COLO668 (cell line): ENCODE data around the gene THRB.

ENCODE experiments used
- DNase-seq: peaks from one replicate; lab custom pipeline; 2025; ENCODE audit not compliant: unreplicated experiment; lab: John Stamatoyannopoulos, UW

Gene THRB

GRCh38 chr3:24490151-24490550 is 4.5 kb downstream of the THRB start:
- no peak for DNase-seq

- no peak for DNase-seq
These were observed 7.1 kb downstream of the THRB start for GRCh38 chr3:24487325-24488262.

GRCh38 chr3:24485511-24485910 is 9.1 kb downstream of the THRB start:
- DNase-seq: no peak

GRCh38 chr3:24483873-24484272 is 10.8 kb downstream of the THRB start:
- DNase-seq: no peak

GRCh38 chr3:24482096-24482705 is 12.4 kb downstream of the THRB start:
- DNase-seq: no peak

- DNase-seq: no peak
These were observed 13.5 kb downstream of the THRB start for GRCh38 chr3:24481193-24481592.

- no peak for DNase-seq
These were observed 14.2 kb downstream of the THRB start for GRCh38 chr3:24480497-24480896.

GRCh38 chr3:24479816-24480215 is 14.8 kb downstream of the THRB start:
- no peak for DNase-seq

- DNase-seq: no peak
These were observed 17.6 kb downstream of the THRB start for GRCh38 chr3:24476871-24477656.

- no peak for DNase-seq
These were observed 18.7 kb downstream of the THRB start for GRCh38 chr3:24475925-24476324.

- DNase-seq: no peak
These were observed 19.8 kb downstream of the THRB start for GRCh38 chr3:24474862-24475261.

GRCh38 chr3:24472358-24472757 is 22.3 kb downstream of the THRB start:
- no peak for DNase-seq

GRCh38 chr3:24471486-24471885 is 23.2 kb downstream of the THRB start:
- no peak for DNase-seq

GRCh38 chr3:24470277-24470676 is 24.4 kb downstream of the THRB start:
- no peak for DNase-seq

- no peak for DNase-seq
These were observed 30.3 kb downstream of the THRB start for GRCh38 chr3:24464389-24464788.

- DNase-seq: no peak
These were observed 31.9 kb downstream of the THRB start for GRCh38 chr3:24462737-24463136.

GRCh38 chr3:24460974-24461373 is 33.7 kb downstream of the THRB start:
- no peak for DNase-seq

GRCh38 chr3:24457719-24458118 is 36.9 kb downstream of the THRB start:
- no peak for DNase-seq

GRCh38 chr3:24454856-24455255 is 39.8 kb downstream of the THRB start:
- no peak for DNase-seq

GRCh38 chr3:24454393-24454792 is 40.3 kb downstream of the THRB start:
- DNase-seq: no peak

- no peak for DNase-seq
These were observed 43.1 kb downstream of the THRB start for GRCh38 chr3:24451461-24452099.
